Mesenchymal stem cell (in vitro differentiated cells and primary cell): ENCODE measurements around the gene TNFAIP8L3.

Experiments
- DNase-seq: peaks from one replicate; pipeline ENCODE4 v3.0.0-alpha.2; 2013
- H2AFZ ChIP-seq: one replicate; pipeline ENCODE4 v1.6.1; 2013; ENCODE audit warnings: low read depth, mild to moderate bottlenecking, control low read depth, inconsistent platforms, low read length, moderate library complexity
- H2AK5ac ChIP-seq: 2 replicates; pipeline ENCODE4 v1.6.1; 2013; ENCODE audit warnings: low read length, moderate library complexity, mild to moderate bottlenecking, inconsistent platforms; ENCODE audit not compliant: severe bottlenecking
- H2BK120ac ChIP-seq: one replicate; pipeline ENCODE4 v1.6.1; 2013; ENCODE audit warnings: low read depth, mild to moderate bottlenecking, inconsistent platforms, low read length, moderate library complexity
- H2BK12ac ChIP-seq, 2 experiments: one replicate each; pipeline ENCODE4 v1.6.1; 2013; ENCODE audit warnings: inconsistent platforms in 2 of 2, low read length in 2 of 2, mild to moderate bottlenecking in 2 of 2, moderate library complexity in 2 of 2, control low read depth in 1 of 2
- H2BK15ac ChIP-seq: one replicate; pipeline ENCODE4 v1.6.1; 2013; ENCODE audit warnings: mild to moderate bottlenecking, low read depth, inconsistent platforms; ENCODE audit not compliant: poor library complexity, severe bottlenecking
- H2BK5ac ChIP-seq: 2 replicates; pipeline ENCODE4 v1.6.1; 2013; ENCODE audit warnings: low read depth, mild to moderate bottlenecking, low read length, control low read depth, inconsistent platforms; ENCODE audit not compliant: poor library complexity, severe bottlenecking
- H3K14ac ChIP-seq, 2 experiments: one replicate each; pipeline ENCODE4 v1.6.1; 2013; ENCODE audit warnings: inconsistent platforms in 2 of 2, low read length in 2 of 2, control low read depth in 1 of 2, mild to moderate bottlenecking in 1 of 2, moderate library complexity in 1 of 2
- H3K18ac ChIP-seq, 2 experiments: one replicate each; pipeline ENCODE4 v1.6.1; 2013; ENCODE audit warnings: inconsistent platforms in 2 of 2, low read length in 2 of 2, control low read depth in 1 of 2, low read depth in 1 of 2, mild to moderate bottlenecking in 1 of 2
- H3K23ac ChIP-seq, 2 experiments: one replicate each; pipeline ENCODE4 v1.6.1; 2013; ENCODE audit warnings: inconsistent platforms in 2 of 2, low read length in 2 of 2, mild to moderate bottlenecking in 2 of 2, moderate library complexity in 2 of 2, control low read depth in 1 of 2
- H3K27ac ChIP-seq: 2 replicates; pipeline ENCODE4 v1.5.1; 2013; ENCODE audit warnings: mild to moderate bottlenecking, moderate library complexity, low read length, control low read depth, inconsistent platforms; ENCODE audit not compliant: poor library complexity, severe bottlenecking
- H3K27me3 ChIP-seq, 2 experiments: 2 replicates each; pipeline versions ENCODE4 v1.6.1 to v1.7.0; 2013; ENCODE audit warnings: low read length in 2 of 2, mild to moderate bottlenecking in 2 of 2, moderate library complexity in 2 of 2, control low read depth in 1 of 2, inconsistent platforms in 1 of 2; ENCODE audit not compliant: control insufficient read depth in 1 of 2, insufficient read depth in 1 of 2
- H3K36me3 ChIP-seq, 2 experiments: 2 replicates each; pipeline versions ENCODE4 v1.6.1 to v1.7.0; 2013; ENCODE audit warnings: low read length in 2 of 2, control low read depth in 1 of 2, inconsistent platforms in 1 of 2, low read depth in 1 of 2, mild to moderate bottlenecking in 1 of 2; ENCODE audit not compliant: insufficient read depth in 2 of 2, control insufficient read depth in 1 of 2
- H3K4ac ChIP-seq, 2 experiments: one replicate each; pipeline ENCODE4 v1.6.1; 2013; ENCODE audit warnings: inconsistent platforms in 2 of 2, low read length in 2 of 2, mild to moderate bottlenecking in 2 of 2, moderate library complexity in 2 of 2, control low read depth in 1 of 2, low read depth in 1 of 2
- H3K4me1 ChIP-seq: 2 replicates; pipeline ENCODE4 v1.6.1; 2013; ENCODE audit warnings: low read depth, low read length, control low read depth; ENCODE audit not compliant: control insufficient read depth, insufficient read depth
- H3K4me2 ChIP-seq: 2 replicates; pipeline ENCODE4 v1.6.1; 2013; ENCODE audit warnings: low read length, mild to moderate bottlenecking, inconsistent platforms; ENCODE audit not compliant: poor library complexity, severe bottlenecking
- H3K4me3 ChIP-seq, 2 experiments: 2 replicates each; pipeline versions ENCODE4 v1.5.1 to v1.7.0; 2013; ENCODE audit warnings: low read length in 2 of 2, mild to moderate bottlenecking in 2 of 2, control low read depth in 1 of 2, low read depth in 1 of 2; ENCODE audit not compliant: insufficient read depth in 1 of 2
- H3K79me1 ChIP-seq: replicated peaks from 2 replicates; pipeline ENCODE4 v1.6.1; 2013; ENCODE audit warnings: mild to moderate bottlenecking, control low read depth, low read length, inconsistent platforms; ENCODE audit not compliant: poor library complexity, severe bottlenecking
- H3K9ac ChIP-seq: 2 replicates; pipeline ENCODE4 v1.7.0; 2013; ENCODE audit warnings: mild to moderate bottlenecking, low read length, moderate library complexity
- H3K9me3 ChIP-seq: 2 replicates; pipeline ENCODE4 v1.7.0; 2013; ENCODE audit warnings: mild to moderate bottlenecking, low read length; ENCODE audit not compliant: control insufficient read depth
- H4K8ac ChIP-seq: one replicate; pipeline ENCODE4 v1.6.1; 2013; ENCODE audit warnings: inconsistent platforms, mild to moderate bottlenecking, low read length, moderate library complexity
- H4K91ac ChIP-seq: one replicate; pipeline ENCODE4 v1.6.1; 2013; ENCODE audit warnings: mild to moderate bottlenecking, low read length, inconsistent platforms
- WGBS: methylation state at CpG from one replicate; pipeline ENCODE4 v1.1.7; 2013; ENCODE audit warnings: mixed read lengths; 5-methylcytosine and 5-hydroxymethylcytosine counted together

The TNFAIP8L3 gene

DNA sequence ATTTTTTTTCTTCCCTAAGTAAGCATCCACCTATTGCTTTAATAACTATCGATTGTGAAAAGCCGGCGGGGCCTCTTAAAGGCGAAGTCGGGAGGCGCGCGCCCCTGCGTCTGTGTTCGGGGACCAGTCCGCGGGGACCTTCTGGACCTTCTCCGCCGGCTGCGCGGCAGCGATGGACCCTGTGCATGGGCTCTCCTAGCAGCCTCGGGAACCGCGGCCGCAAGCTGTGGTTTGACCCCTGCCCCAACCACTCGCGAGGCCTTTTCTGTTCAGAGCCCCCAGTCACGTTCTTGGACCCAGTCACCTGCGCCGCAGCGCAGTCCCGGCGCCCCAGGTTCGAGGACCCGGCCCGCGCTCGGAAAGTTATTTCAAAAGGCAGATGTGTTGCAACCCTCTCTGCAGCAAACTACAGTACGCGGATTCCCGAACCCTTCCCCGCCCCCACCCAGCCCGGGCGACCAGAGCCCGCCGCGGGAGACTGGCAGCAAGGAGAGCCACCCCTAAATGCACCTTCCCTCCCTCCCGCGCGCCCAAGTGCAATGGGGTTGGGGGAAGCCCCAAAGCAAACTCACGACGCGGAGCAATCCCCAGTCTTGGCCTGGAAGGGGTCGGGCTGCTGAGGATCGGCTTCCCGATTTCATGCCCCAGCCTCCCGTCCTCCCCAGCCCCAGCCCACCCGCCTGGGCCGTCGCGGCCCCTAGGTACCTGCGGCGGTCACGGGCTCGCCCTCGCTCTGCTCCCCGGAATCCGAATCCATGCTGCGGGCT, 684 bp downstream of the TNFAIP8L3 start:
- H3K4me3 ChIP-seq: peak overlapping the region; percentile 59 to 81
- no peak overlapping the region for H2AFZ ChIP-seq
- no peak overlapping the region for H2BK120ac ChIP-seq
- no peaks in the 10 kb centered on the region for H3K36me3 ChIP-seq
- H3K23ac ChIP-seq: peak overlapping the region in 1 of 2 experiments; percentile 85
- H2BK5ac ChIP-seq: no peak overlapping the region
- H2BK15ac ChIP-seq: no peak overlapping the region
- WGBS: under 1% methylated on average over 56 of the region's 65 CpGs
- H3K9me3 ChIP-seq: no peaks in the 10 kb centered on the region
- peaks cover 20% of the 10 kb centered on the region for H3K4me1 ChIP-seq
- H3K27ac ChIP-seq: no peak overlapping the region
- no peak overlapping the region for H4K91ac ChIP-seq
- H3K4me2 ChIP-seq: peak overlapping the region; percentile 97
- H4K8ac ChIP-seq: no peak overlapping the region
- H3K4ac ChIP-seq: no peak overlapping the region
- H2BK12ac ChIP-seq: no peak overlapping the region
- H3K79me1 ChIP-seq: no peaks in the 10 kb centered on the region
- peak overlapping the region; percentile 79 for H3K9ac ChIP-seq
- no peak overlapping the region for H3K18ac ChIP-seq
- DNase-seq: no peak
- peaks cover 3 to 75% of the 10 kb centered on the region in 2 experiments for H3K27me3 ChIP-seq
- no peak overlapping the region for H3K14ac ChIP-seq
- no peak overlapping the region for H2AK5ac ChIP-seq

DNA sequence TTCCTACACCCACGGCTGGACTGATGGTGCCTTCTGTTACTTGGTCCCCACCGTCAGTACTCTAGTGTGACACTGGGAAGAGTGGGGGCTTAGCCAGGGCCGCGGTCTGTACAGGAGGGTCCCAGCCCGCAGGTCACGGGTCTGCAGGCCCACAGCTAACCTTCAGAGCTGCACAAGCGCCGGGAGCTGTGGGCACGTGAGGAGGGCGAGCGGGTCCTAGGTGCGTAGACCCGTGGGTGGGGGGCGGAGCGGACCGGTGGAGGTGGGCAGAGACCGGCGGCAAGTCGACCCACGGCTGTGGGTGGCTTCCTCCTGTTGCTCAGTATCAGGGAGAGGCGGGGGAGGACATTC, 1.2 kb downstream of the TNFAIP8L3 start:
- Histone ChIP-seq H3K9ac (peak overlapping the region; percentile 79), H3K9me3 (no peaks in the 10 kb centered on the region), H2BK5ac (no peak overlapping the region), H3K14ac (no peak overlapping the region), H4K91ac (no peak overlapping the region), H2BK12ac (no peak overlapping the region), H3K23ac (no peak overlapping the region), H3K79me1 (no peaks in the 10 kb centered on the region), H3K36me3 (no peaks in the 10 kb centered on the region), H3K27me3 (peaks cover 3 to 78% of the 10 kb centered on the region in 2 experiments), H2BK120ac (no peak overlapping the region), H4K8ac (no peak overlapping the region), H2AFZ (no peak overlapping the region), H3K27ac (no peak overlapping the region), H3K4me2 (peak overlapping the region; percentile 97), H2AK5ac (no peak overlapping the region), H3K4me1 (peaks cover 20% of the 10 kb centered on the region), H3K4me3 (peak overlapping the region in 1 of 2 experiments; percentile 81), H3K4ac (no peak overlapping the region), H3K18ac (no peak overlapping the region), H2BK15ac (no peak overlapping the region)
- DNase-seq: no peak
- 33% methylated on average over 18 of the region's 21 CpGs for WGBS

DNA sequence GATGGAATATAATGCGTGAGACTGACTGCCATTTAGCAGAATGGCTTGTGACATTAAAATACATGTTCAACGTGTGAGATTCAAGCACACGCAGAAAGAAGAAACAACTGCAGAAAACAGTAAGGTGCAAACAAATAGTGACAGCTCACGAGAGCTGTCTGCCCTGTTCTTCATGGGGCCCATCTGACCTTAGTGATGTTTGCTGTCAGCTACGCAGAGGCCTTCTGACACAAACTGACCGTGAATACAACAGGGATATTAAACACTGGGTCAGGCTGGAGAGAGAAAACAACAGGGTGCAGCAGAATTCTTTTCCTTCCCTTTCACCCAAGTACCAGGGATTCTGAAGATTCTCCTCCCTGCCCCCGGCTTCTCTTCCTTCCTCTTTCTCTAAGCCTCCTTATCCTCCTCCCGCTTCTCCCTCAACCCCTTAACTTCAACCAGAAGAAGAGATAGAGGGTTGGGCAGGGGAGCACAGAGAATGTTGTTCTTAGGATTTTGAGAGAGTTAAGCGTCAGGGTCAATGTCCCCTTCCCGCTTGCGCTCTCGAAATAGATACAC, 2.1 kb downstream of the TNFAIP8L3 start:
- H4K91ac ChIP-seq: no peak overlapping the region
- H3K9me3 ChIP-seq: no peaks in the 10 kb centered on the region
- H3K27me3 ChIP-seq: peaks cover 3 to 81% of the 10 kb centered on the region in 2 experiments
- H3K4me1 ChIP-seq: peaks cover 17% of the 10 kb centered on the region
- H2BK120ac ChIP-seq: no peak overlapping the region
- H3K4me3 ChIP-seq: no peak overlapping the region
- H3K27ac ChIP-seq: no peak overlapping the region
- H3K23ac ChIP-seq: no peak overlapping the region
- no peak overlapping the region for H3K4ac ChIP-seq
- no peaks in the 10 kb centered on the region for H3K36me3 ChIP-seq
- 75% methylated on average over 10 of the region's 12 CpGs for WGBS
- no peaks in the 10 kb centered on the region for H3K79me1 ChIP-seq
- no peak overlapping the region for H2BK12ac ChIP-seq
- H3K18ac ChIP-seq: no peak overlapping the region
- no peak overlapping the region for H3K4me2 ChIP-seq
- no peak overlapping the region for H3K14ac ChIP-seq
- H2AK5ac ChIP-seq: no peak overlapping the region
- no peak overlapping the region for H2AFZ ChIP-seq
- no peak overlapping the region for H2BK5ac ChIP-seq
- no peak overlapping the region for H3K9ac ChIP-seq
- DNase-seq: no peak
- H4K8ac ChIP-seq: no peak overlapping the region
- no peak overlapping the region for H2BK15ac ChIP-seq

DNA sequence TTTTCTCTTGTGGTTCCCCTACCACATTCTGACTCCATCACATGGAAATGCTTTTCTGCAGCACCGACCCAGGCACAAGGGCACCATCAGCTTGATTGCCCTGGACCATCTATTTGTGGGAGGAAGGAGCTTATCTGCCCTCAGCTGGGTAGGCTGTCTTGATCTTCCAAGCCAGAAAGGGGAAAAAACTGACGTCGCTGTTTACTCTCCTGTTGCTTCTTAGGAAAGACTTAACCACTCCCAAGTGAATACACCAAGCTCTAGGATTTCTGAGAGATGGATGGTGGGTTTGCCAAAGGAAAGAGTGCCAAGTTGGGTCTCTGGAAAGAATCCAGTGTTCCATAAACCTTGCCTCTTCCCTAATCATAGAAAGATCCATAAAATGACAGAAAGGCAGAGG, 4.0 kb downstream of the TNFAIP8L3 start:
- no peak overlapping the region for H2BK15ac ChIP-seq
- no peak overlapping the region for H3K23ac ChIP-seq
- H3K36me3 ChIP-seq: no peaks in the 10 kb centered on the region
- DNase-seq: no peak
- H2BK12ac ChIP-seq: no peak overlapping the region
- no peaks in the 10 kb centered on the region for H3K9me3 ChIP-seq
- H3K79me1 ChIP-seq: no peaks in the 10 kb centered on the region
- no peak overlapping the region for H3K14ac ChIP-seq
- H3K27ac ChIP-seq: no peak overlapping the region
- no peak overlapping the region for H3K4me3 ChIP-seq
- H3K4ac ChIP-seq: no peak overlapping the region
- no peak overlapping the region for H2AFZ ChIP-seq
- H3K18ac ChIP-seq: no peak overlapping the region
- H2BK5ac ChIP-seq: no peak overlapping the region
- no peak overlapping the region for H3K4me2 ChIP-seq
- no peak overlapping the region for H3K9ac ChIP-seq
- H3K27me3 ChIP-seq: peaks cover 0 to 69% of the 10 kb centered on the region in 2 experiments
- H4K8ac ChIP-seq: no peak overlapping the region
- H4K91ac ChIP-seq: no peak overlapping the region
- WGBS: 80% methylated on average over 3 of the region's 3 CpGs
- H3K4me1 ChIP-seq: peaks cover 17% of the 10 kb centered on the region
- no peak overlapping the region for H2BK120ac ChIP-seq
- no peak overlapping the region for H2AK5ac ChIP-seq
